GM13977 (cell line): Measurements from ENCODE around the gene AFTPH.

ENCODE experiments used
- DNase-seq: peaks from one replicate; pipeline ENCODE4 v3.0.0; 2012; ENCODE audit warnings: low spot score
- CTCF ChIP-seq: IDR thresholded peaks from 2 replicates; pipeline ENCODE4 v1.5.1; 2012; ENCODE audit warnings: mild to moderate bottlenecking, control low read depth; ENCODE audit not compliant: insufficient read depth; ENCODE audit errors: extremely low read depth, missing control alignments
- in situ Hi-C: fragments of 300-500 bp; cut with MboI; formaldehyde crosslinking; loops from one replicate; pipeline ENCODE4 v1.12.0; 2022; ENCODE audit warnings: low sequenced_read_pairs, low pct_unique_long_range_greater_than_20kb, mixed read lengths, inconsistent platforms; ENCODE audit not compliant: unreplicated experiment

AFTPH gene

GRCh38 chr2:64634345-64635267, 110.5 kb downstream of the AFTPH start:
- no peak for DNase-seq
- in situ Hi-C loops = no loop called here
- no peak for TF ChIP-seq CTCF

- TF ChIP-seq CTCF = no peak
- peak; percentile 66 for DNase-seq
- in situ Hi-C loops = no loop called here
Observed at GRCh38 chr2:64635976-64636911, 112.1 kb downstream of the AFTPH start.

GRCh38 chr2:64637000-64637635, 113.0 kb downstream of the AFTPH start:
- TF ChIP-seq CTCF = no peak
- peak; percentile 68 for DNase-seq

GRCh38 chr2:64637931-64638330, 113.8 kb downstream of the AFTPH start:
- no peak for DNase-seq
- in situ Hi-C loops = no loop called here
- TF ChIP-seq CTCF = no peak

More at GRCh38 chr2:64637000-64637635, 113.0 kb downstream of the AFTPH start:
- in situ Hi-C loops = no loop called here

- in situ Hi-C loops = no loop called here
- TF ChIP-seq CTCF = no peak
- no peak for DNase-seq
Observed at GRCh38 chr2:64638502-64639120, 114.5 kb downstream of the AFTPH start.
